Esophagus muscularis mucosa (tissue), 4 donors: Measurements from ENCODE around the gene GALNTL6. TPM values are rescaled to one million over a fixed set of nuclear protein-coding genes. Genes with fewer than 3 reads are reported as not detected.
"Not testable (repeated sequence)": the region's sequence is repeated elsewhere in the genome, so short reads cannot be mapped to it uniquely, and the experiment has no call there.

Experiments
- DNase-seq: peaks from one replicate; pipeline ENCODE4 v3.0.0-alpha.2; 2017; ENCODE audit errors: extremely low spot score
- H3K27ac ChIP-seq, 4 donors: fragments of 200-600 bp; sonication (generic); replicated peaks in 1 of 4; 1 replicate in 3 of 4; 2 replicates in 1 of 4; pipeline ENCODE4 v1.5.1; 2016 to 2019; ENCODE audit warnings: mild to moderate bottlenecking in 1 of 4
- H3K27me3 ChIP-seq, 4 donors: fragments of 200-600 bp; sonication (generic); one replicate each; pipeline versions ENCODE4 v1.5.1 to v1.6.0; 2016 to 2019
- H3K36me3 ChIP-seq, 4 donors: fragments of 200-600 bp; sonication (generic); one replicate each; pipeline ENCODE4 v1.5.1; 2016 to 2019
- H3K4me1 ChIP-seq, 4 donors: fragments of 200-600 bp; sonication (generic); one replicate each; pipeline ENCODE4 v1.5.1; 2016 to 2019
- H3K4me3 ChIP-seq, 4 donors: fragments of 200-600 bp; sonication (generic); 1 replicate in 2 of 4; 2 replicates in 2 of 4; pipeline ENCODE4 v1.5.1; 2016 to 2019; ENCODE audit warnings: mild to moderate bottlenecking in 4 of 4, moderate library complexity in 1 of 4
- H3K9me3 ChIP-seq, 4 donors: fragments of 200-600 bp; sonication (generic); 1 replicate in 3 of 4; 2 replicates in 1 of 4; pipeline ENCODE4 v1.5.1; 2016 to 2019
- CTCF ChIP-seq, 3 experiments: fragments of 200-600 bp in 2 of 3; fragments of 450-650 bp in 1 of 3; sonication (generic) in 2 of 3; IDR thresholded peaks; one replicate each; pipeline ENCODE4 v1.5.1; 2017 to 2019; ENCODE audit warnings: antibody characterized with exemption in 3 of 3, mild to moderate bottlenecking in 2 of 3, moderate library complexity in 1 of 3
- EP300 ChIP-seq: sonication (generic); formaldehyde crosslinking; IDR thresholded peaks from one replicate; pipeline ENCODE4 v1.6.1; 2017; ENCODE audit warnings: antibody characterized with exemption
- POLR2A ChIP-seq: fragments of 450-650 bp; IDR thresholded peaks from one replicate; pipeline ENCODE4 v1.6.1; 2017; ENCODE audit warnings: antibody characterized with exemption, moderate library complexity, mild to moderate bottlenecking, low read depth
- POLR2AphosphoS5 ChIP-seq, 2 donors: sonication (generic); formaldehyde crosslinking; IDR thresholded peaks; one replicate each; pipeline ENCODE4 v1.6.1; 2017; ENCODE audit warnings: antibody characterized with exemption in 2 of 2
- WGBS: methylation state at CpG from one replicate; pipeline ENCODE4 v1.1.5; 2018; 5-methylcytosine and 5-hydroxymethylcytosine counted together
- intact Hi-C: fragments of 100-400 bp; cut with DNase I; formaldehyde crosslinking; loops from one replicate; pipeline ENCODE4 v1.15.1; 2023
- total RNA-seq, 4 donors: library from RNA; depleted of rRNA; stranded (reverse); fragments of >200 nt; gene quantifications; one replicate each; pipeline versions ENCODE4 v1.1.0 to v1.2.1, GENCODE V29; 2016

GALNTL6 gene
- total RNA-seq, 4 donors from 2014 or later = 0.33 to 0.42 TPM; not detected in 2

DNA sequence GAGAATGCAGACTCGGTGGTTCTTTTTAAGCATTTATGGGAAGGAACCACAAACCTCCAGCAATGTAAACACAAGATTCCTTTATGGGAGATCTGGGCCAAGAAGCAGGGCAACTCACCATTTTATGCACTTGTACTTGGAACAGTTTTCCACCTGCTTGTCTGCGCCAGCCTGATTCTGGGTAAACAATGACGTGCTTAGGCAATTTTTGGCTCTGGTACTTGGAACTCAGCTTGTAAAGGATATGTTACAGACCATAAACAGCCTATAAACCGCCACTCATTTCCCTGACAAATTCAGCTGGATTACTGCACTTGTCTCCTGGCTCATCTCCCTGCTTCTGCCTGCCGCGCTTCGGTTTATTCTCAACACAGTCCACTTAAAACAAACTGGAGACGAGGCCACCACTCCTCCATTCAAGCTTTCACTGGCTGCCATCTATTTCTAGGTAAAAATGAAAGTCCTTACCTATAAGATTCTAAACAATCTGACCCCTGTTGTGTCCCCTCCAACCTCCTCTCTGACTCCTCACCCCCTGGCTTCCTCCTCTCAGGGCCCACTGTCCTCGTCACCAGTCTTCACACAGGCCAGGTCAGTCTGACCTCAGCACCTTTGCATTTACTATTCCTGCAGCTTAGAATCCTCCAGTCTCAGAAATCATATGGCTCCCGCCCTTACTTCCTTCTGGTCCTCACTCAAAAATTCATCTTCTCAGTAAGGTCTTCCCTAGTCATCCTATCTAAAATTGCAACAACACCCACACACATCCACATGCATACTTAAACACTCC lies 1149.6 kb downstream of the GALNTL6 start:
- Histone ChIP-seq H3K27ac (peak overlapping the region; percentile 80 to 85 (median 84)), H3K36me3 (no peaks in the 10 kb centered on the region), H3K27me3 (no peaks in the 10 kb centered on the region), H3K9me3 (no peaks in the 10 kb centered on the region), H3K4me3 (peak overlapping the region in 2 of 4 donors; percentile 8 to 14), H3K4me1 (peaks cover 0 to 38% (median 36%) of the 10 kb centered on the region in 4 donors)
- WGBS = 29% methylated on average over 10 of the region's 10 CpGs
- intact Hi-C loops = no loop called here
- TF ChIP-seq POLR2AphosphoS5 (IDR thresholded peaks at IDR 0.05) (peak; percentile 77 to 84), EP300 (peak; percentile 44), POLR2A (no peak), CTCF (IDR thresholded peaks at IDR 0.05) (no peak)
- DNase-seq = no peak

- Histone ChIP-seq H3K27me3 (no peaks in the 10 kb centered on the region), H3K27ac (peak overlapping the region; percentile 80 to 85 (median 84))
Measured at GRCh38 chr4:172963498-172964294, 1150.5 kb downstream of the GALNTL6 start.

GRCh38 chr4:172970189-172970588 lies 1157.0 kb downstream of the GALNTL6 start:
- 90% methylated on average over 4 of the region's 4 CpGs for WGBS
- intact Hi-C loops, DNase-seq, H3K27ac ChIP-seq, H3K4me1 ChIP-seq, H3K27me3 ChIP-seq, H3K36me3 ChIP-seq, H3K4me3 ChIP-seq, H3K9me3 ChIP-seq: not testable (repeated sequence)

More at GRCh38 chr4:172963498-172964294, 1150.5 kb downstream of the GALNTL6 start:
- TF ChIP-seq POLR2AphosphoS5 (IDR thresholded peaks at IDR 0.05) (no peak), EP300 (no peak), CTCF (IDR thresholded peaks at IDR 0.05) (no peak), POLR2A (no peak)
- peaks cover 0 to 38% (median 36%) of the 10 kb centered on the region in 4 donors for H3K4me1 ChIP-seq
- H3K9me3 ChIP-seq = no peaks in the 10 kb centered on the region
- WGBS = 91% methylated on average over 5 of the region's 5 CpGs
- DNase-seq = no peak
- H3K36me3 ChIP-seq = no peaks in the 10 kb centered on the region
- no peak overlapping the region for H3K4me3 ChIP-seq
- intact Hi-C loops = no loop called here

GRCh38 chr4:172974586-172974985 lies 1161.4 kb downstream of the GALNTL6 start:
- DNase-seq = no peak
- 87% methylated on average over 6 of the region's 7 CpGs for WGBS

More at GRCh38 chr4:172974586-172974985, 1161.4 kb downstream of the GALNTL6 start:
- TF ChIP-seq EP300 (no peak), POLR2AphosphoS5 (IDR thresholded peaks at IDR 0.05) (no peak), CTCF (IDR thresholded peaks at IDR 0.05) (no peak), POLR2A (no peak)
- H3K27ac ChIP-seq = no peak overlapping the region
- no peak overlapping the region for H3K4me3 ChIP-seq
- no peaks in the 10 kb centered on the region for H3K4me1 ChIP-seq
- no peaks in the 10 kb centered on the region for H3K27me3 ChIP-seq
- H3K9me3 ChIP-seq = no peaks in the 10 kb centered on the region
- no peaks in the 10 kb centered on the region for H3K36me3 ChIP-seq
- intact Hi-C loops = no loop called here
